ENCODE data around the gene PANX2.
"Not testable (repeated sequence)": the region's sequence is repeated elsewhere in the genome, so short reads cannot be mapped to it uniquely, and the experiment has no call there.

The PANX2 gene

GRCh38 chr22:50199251-50199721, 28.8 kb downstream of the PANX2 start:
- DNase-seq (ENCODE audit: low read depth) = no peak

DNA sequence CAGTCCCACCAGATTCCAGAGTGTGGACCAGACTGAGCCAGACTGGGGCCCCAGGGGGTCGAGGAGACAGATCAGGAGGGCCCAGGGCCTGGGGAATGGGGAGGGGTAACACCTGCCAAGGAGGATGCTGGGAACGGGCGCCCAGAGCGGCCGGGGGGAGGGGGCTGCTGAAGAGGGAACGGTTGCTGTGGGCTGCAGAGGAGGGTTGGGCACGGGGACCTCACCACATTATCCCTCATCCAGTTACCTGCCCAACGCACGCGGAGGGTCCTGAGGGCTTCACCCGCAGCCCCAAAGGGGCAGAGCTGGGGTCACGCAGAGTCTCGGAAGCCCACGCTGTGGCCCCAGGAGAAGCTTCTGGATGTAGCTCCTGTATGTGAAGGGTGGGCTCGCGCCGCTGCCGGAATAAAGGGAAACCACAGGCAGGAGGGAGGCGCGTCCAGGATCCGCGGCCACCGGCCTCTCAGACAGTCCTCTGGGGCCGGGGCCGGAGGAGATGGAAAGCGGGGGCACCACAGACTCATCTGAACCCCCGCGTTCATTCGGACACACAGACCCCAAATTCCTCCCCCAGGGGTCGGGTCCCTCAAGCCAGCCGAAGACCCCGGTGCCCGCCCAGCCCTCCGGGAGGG, 29.4 kb downstream of the PANX2 start:
- DNase-seq (ENCODE audit: low read depth) = no peak

GRCh38 chr22:50200461-50201190, 30.1 kb downstream of the PANX2 start, which contains the start of gene SELENOO:
SELENOO (plus strand) TSS chr22:50201011; CDS start chr22:50201037, 26 bp downstream.
- DNase-seq (ENCODE audit: low read depth) = peak; percentile 76

- no peak for DNase-seq (ENCODE audit: low read depth)
Measured at GRCh38 chr22:50201191-50202129, 30.9 kb downstream of the PANX2 start.

DNA sequence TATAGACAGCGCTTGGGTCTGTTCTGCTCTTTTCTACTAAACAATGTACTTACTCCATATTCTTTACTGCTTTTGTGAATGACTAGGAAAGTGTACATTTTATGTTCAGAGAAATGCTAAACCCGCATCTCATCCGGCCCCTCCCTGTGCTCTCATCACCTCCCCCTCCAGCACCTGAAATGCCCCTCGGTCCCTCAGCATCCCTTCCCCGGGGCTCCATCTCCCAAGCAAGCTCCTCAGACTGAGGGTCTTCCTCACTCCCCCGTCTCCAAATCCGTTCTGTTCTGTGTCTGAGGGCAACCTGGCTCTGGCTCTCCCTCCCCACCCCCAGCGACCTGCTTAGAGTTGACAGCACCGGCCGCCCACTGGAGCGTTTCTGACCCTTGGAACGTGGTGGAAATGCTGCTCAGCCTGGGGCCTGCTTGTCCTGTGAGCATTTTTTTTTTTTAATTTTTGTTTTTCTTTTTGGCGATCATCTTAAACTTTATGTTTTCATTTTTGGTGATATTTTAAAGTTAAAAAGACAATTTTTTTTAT, 31.7 kb downstream of the PANX2 start:
- no peak for DNase-seq (ENCODE audit: low read depth)

GRCh38 chr22:50203288-50203687, 32.8 kb downstream of the PANX2 start:
- no peak for DNase-seq (ENCODE audit: low read depth)

- DNase-seq (ENCODE audit: low read depth) = no peak
Measured at GRCh38 chr22:50204571-50204970, 34.0 kb downstream of the PANX2 start.

DNA sequence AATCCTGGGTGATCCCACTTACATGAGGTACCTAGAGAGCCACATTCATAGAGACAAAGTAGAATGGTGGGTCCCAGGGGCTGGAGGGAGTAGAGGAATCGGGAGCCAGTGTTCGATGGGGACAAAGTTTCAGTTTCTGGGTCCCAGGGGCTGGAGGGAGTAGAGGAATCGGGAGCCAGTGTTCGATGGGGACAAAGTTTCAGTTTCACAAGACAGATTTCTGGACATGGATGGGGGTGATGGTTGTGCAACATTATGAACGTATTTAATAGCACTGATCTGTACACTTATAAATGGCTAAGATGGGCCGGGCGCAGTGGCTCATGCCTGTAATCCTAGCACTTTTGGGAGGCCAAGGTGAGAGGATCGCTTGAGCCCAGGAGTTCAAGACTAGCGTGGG, 34.5 kb downstream of the PANX2 start:
- DNase-seq (ENCODE audit: low read depth) = not testable (repeated sequence)

DNA sequence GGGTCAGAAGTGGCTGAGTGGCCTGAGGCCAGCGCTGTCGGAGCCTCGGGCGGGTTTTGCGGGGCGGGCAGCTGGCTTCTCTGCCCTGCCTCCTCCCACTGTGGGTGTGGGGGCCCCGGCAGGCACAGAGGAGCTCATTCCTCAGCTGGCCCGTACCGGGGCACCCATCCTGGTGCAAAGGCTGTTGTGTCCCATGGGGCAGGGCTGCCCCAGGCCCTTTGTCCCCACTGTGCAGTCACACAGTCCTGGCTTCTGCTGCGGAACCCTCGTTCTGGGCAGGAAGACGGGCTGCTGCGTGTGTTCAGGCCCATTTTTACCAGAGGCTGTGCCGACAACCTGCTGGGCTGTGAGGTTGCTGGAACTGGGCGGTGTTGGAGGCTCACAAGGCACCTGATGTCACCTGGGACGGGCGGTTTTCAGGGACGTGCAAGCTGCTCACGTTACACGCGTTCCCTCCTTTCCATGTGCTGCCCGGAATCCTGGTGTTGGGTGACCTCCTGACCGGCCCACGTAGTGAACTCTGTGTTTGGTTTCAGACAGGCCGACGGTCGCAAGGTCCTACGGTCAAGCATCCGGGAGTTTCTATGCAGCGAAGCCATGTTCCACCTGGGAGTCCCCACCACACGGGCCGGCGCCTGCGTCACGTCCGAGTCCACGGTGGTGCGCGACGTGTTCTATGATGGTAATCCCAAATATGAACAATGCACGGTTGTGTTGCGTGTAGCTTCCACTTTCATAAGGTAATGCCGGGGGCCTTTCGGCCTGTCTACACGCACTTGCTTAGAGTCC, 35.4 kb downstream of the PANX2 start:
- no peak for DNase-seq (ENCODE audit: low read depth)

DNA sequence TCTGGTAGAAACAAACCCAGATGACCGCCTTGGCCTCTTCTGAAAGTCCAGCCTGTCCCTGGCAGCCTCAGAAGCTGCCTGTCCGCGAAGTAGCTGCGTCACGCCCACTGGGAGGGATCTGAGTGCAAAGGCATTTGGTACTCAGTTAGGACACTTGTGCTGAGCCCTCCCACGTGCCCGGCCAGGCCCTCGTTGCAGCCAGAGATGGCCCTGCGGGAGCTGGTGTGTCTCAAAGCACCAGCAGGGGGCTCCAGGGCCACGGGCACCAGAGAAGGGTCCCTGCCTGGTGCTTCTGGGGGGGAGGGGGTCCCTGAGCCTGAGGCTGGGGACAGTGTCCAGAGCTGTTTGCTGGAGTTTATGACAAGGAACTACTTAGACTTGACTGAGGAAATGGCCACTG, 36.1 kb downstream of the PANX2 start:
- no peak for DNase-seq (ENCODE audit: low read depth)

DNA sequence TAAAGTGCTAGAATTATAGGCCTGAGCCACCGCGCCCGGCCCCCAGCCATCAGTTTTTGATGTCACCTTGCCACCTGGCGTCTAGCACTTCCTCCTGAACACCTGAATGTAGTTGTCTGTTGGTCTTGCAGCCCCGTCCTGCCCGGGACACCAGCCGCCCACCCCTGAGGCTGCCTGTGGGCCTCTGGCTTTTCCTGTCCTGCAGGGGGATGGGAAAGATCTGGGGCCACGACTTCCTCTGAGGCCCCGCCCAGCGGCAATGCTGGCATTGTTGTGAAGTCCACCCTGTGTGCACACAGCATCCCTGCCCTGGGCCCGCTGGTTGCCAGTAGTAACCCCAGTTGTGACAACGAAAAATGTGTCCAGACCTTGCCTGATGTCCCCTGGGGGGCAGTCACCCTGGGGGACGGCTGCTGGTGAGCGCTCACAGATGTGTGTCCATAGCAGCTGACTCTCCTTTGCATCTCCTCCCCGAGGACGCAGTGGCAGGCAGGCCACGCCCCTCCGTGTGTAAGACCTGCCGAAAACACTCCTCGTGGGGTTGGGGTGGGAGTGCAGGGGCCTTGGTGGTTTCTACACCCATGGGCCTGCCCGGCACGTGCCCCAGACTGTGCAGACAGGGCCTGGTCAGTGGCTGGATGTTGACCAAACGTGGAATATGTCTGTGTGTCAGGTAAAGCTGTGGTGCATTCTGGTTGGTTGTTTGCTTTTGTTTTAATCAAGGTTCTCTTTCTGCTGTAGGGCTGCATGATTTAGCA, 37.0 kb downstream of the PANX2 start:
- no peak for DNase-seq (ENCODE audit: low read depth)

DNA sequence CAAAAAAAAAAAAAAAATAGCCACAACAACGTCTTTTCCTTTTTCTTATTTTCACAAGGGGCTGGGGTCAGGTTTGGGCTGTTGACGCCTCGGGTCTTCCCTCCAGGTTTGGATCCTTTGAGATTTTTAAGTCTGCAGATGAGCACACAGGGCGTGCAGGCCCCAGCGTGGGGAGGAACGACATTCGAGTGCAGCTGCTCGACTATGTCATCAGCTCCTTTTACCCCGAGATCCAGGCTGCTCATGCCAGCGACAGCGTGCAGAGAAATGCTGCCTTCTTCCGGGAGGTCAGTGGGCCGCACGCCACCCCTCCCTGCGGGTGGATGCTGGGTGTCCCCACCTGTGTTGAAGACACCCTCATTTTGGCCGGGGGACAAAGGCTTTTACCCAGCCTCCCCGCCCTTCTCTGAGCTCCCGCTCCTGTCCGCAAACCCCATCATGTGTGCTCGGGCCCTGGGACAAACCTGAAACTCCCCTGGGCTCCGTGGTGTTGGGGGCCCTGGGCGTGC, 38.0 kb downstream of the PANX2 start:
- no peak for DNase-seq (ENCODE audit: low read depth)

- no peak for DNase-seq (ENCODE audit: low read depth)
Measured at GRCh38 chr22:50208939-50209892, 38.7 kb downstream of the PANX2 start.

DNA sequence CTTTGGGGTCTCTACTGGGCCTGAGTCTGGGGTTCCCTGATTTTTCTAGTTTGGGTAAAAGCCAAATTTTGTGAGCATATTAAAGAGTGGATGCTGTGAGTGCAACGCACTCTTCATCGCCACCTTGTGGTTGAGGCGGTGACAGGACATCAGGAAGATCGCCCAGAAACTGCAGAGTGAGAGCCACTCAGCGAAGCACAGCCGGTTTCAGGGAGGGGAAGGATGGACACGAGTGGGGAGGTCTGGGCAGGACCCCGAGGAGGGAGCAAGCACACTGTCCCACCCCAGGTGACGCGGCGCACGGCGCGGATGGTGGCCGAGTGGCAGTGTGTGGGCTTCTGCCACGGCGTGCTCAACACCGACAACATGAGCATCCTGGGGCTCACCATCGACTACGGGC, 39.4 kb downstream of the PANX2 start:
- peak; percentile 64 for DNase-seq (ENCODE audit: low read depth)

GRCh38 chr22:50210378-50211139, 40.0 kb downstream of the PANX2 start:
- no peak for DNase-seq (ENCODE audit: low read depth)

- DNase-seq (ENCODE audit: low read depth) = no peak
Measured at GRCh38 chr22:50211147-50211546, 40.6 kb downstream of the PANX2 start.

GRCh38 chr22:50213263-50213662, 42.7 kb downstream of the PANX2 start:
- no peak for DNase-seq (ENCODE audit: low read depth)

DNA sequence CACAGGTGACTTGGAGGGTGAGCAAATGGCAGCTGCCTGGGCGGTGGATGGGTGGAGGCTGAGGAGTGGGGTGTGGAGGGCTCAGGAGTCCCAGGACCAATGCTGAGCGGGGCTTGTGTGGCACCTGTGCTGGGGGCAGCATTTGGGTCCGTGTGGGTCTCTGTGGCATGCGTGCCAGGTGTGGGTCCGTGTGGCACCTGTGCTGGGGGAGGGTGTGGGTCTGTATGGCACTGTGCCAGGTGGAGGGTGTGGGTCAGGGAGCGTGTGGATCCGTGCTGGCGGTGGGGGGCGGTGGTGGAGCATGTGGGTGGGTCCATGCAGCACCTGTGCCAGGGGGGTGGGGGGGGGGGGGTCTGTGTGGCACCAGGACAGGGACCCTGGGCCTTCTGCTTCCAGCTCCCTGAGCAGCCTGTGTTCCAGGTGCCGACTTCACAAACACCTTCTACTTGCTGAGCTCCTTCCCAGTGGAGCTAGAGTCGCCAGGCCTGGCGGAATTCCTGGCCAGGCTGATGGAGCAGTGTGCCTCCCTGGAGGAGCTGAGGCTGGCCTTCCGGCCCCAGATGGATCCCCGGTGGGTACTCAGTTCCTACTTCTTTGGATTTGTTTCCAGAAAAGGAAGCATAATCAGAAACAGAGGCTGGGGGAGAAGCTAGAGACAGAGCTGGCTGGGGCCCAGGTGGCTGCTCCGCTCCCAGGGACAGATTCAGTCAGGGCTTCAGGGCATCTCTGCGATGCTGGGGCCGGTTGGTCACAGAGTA, 44.9 kb downstream of the PANX2 start:
- DNase-seq (ENCODE audit: low read depth) = no peak
